Astrocyte (in vitro differentiated cells and primary cell): ENCODE results near the gene ATXN7L1. TPM values are rescaled to one million over a fixed set of nuclear protein-coding genes. Genes with fewer than 3 reads are reported as not detected.

ENCODE experiments used
- DNase-seq: peaks from one replicate; pipeline ENCODE4 v3.0.0-alpha.2; 2010; ENCODE audit warnings: low read depth
- FAIRE-seq: peaks from 2 replicates; lab custom pipeline; 2011; peaks lifted over from hg19 to GRCh38; lab: Jason Lieb, UNC
- H2AFZ ChIP-seq: 2 replicates; pipeline ENCODE4 v1.6.0; 2012; ENCODE audit warnings: low read depth, low read length, inconsistent platforms
- H3K27ac ChIP-seq: 2 replicates; pipeline ENCODE4 v1.5.1; 2011; ENCODE audit warnings: low read depth, low read length, inconsistent platforms
- H3K27me3 ChIP-seq: 2 replicates; pipeline ENCODE4 v1.6.0; 2011; ENCODE audit warnings: low read length, inconsistent platforms; ENCODE audit not compliant: insufficient read depth
- H3K36me3 ChIP-seq: 2 replicates; pipeline ENCODE4 v1.5.1; 2011; ENCODE audit warnings: low read length, inconsistent platforms; ENCODE audit not compliant: insufficient read depth
- H3K4me1 ChIP-seq: 2 replicates; pipeline ENCODE4 v1.5.1; 2011; ENCODE audit warnings: low read length, inconsistent platforms; ENCODE audit not compliant: insufficient read depth
- H3K4me2 ChIP-seq: 2 replicates; pipeline ENCODE4 v1.6.0; 2012; ENCODE audit warnings: low read length, inconsistent platforms
- H3K4me3 ChIP-seq: 2 replicates; pipeline ENCODE4 v1.5.1; 2011; ENCODE audit warnings: low read depth, mild to moderate bottlenecking, low read length, inconsistent platforms; ENCODE audit not compliant: insufficient read depth
- H3K79me2 ChIP-seq: 2 replicates; pipeline ENCODE4 v1.6.0; 2012; ENCODE audit warnings: mild to moderate bottlenecking, low read length, inconsistent platforms; ENCODE audit not compliant: insufficient read depth
- H3K9ac ChIP-seq: 2 replicates; pipeline ENCODE4 v1.6.0; 2012; ENCODE audit warnings: mild to moderate bottlenecking, low read length, inconsistent platforms
- H3K9me3 ChIP-seq: 2 replicates; pipeline ENCODE4 v1.5.1; 2012; ENCODE audit warnings: low read depth, mild to moderate bottlenecking, low read length, inconsistent platforms; ENCODE audit not compliant: insufficient read depth
- H4K20me1 ChIP-seq: 2 replicates; pipeline ENCODE4 v1.6.0; 2012; ENCODE audit warnings: low read length, inconsistent platforms; ENCODE audit not compliant: insufficient read depth
- H3K27ac Mint-ChIP-seq: one replicate; pipeline ENCODE4 v1.8.0; 2021; ENCODE audit warnings: mild to moderate bottlenecking, mixed read lengths; ENCODE audit not compliant: unreplicated experiment
- H3K27me3 Mint-ChIP-seq: one replicate; pipeline ENCODE4 v1.8.0; 2021; ENCODE audit warnings: low read depth, mixed read lengths; ENCODE audit not compliant: unreplicated experiment
- H3K36me3 Mint-ChIP-seq: one replicate; pipeline ENCODE4 v1.8.0; 2021; ENCODE audit warnings: low read depth, mixed read lengths; ENCODE audit not compliant: unreplicated experiment
- H3K4me1 Mint-ChIP-seq: one replicate; pipeline ENCODE4 v1.8.0; 2021; ENCODE audit warnings: low read depth, mixed read lengths; ENCODE audit not compliant: unreplicated experiment
- H3K4me3 Mint-ChIP-seq: one replicate; pipeline ENCODE4 v1.8.0; 2021; ENCODE audit warnings: mild to moderate bottlenecking, moderate library complexity, mixed read lengths; ENCODE audit not compliant: unreplicated experiment
- H3K9me3 Mint-ChIP-seq: one replicate; pipeline ENCODE4 v1.8.0; 2021; ENCODE audit warnings: mild to moderate bottlenecking, mixed read lengths; ENCODE audit not compliant: unreplicated experiment
- EZH2 ChIP-seq: IDR thresholded peaks from 2 replicates; pipeline ENCODE4 v1.6.1; 2012; ENCODE audit warnings: mild to moderate bottlenecking, low read length, inconsistent platforms; ENCODE audit not compliant: insufficient read depth
- total RNA-seq: library from RNA; stranded (reverse); gene quantifications from 2 replicates; pipeline ENCODE4 v1.2.1, GENCODE V29; 2021
- TF ChIP-seq, protein P1 (sequence below): IDR thresholded peaks from 2 replicates; pipeline ENCODE4 v1.5.1; 2011; ENCODE audit warnings: low read depth, mild to moderate bottlenecking, inconsistent platforms, low read length, moderate library complexity; ENCODE audit not compliant: insufficient read depth

The ATXN7L1 gene
- total RNA-seq, 1 donor from 2014 or later, result 7.6 TPM

GRCh38 chr7:105585850-105586500, 290.4 kb downstream of the ATXN7L1 start:
- H3K4me3 Mint-ChIP-seq, result no peak overlapping the region
- no peaks in the 10 kb centered on the region for H3K36me3 ChIP-seq
- H3K9ac ChIP-seq, result no peak overlapping the region
- DNase-seq (no peak), FAIRE-seq (no peak)
- TF ChIP-seq, protein P1, sequence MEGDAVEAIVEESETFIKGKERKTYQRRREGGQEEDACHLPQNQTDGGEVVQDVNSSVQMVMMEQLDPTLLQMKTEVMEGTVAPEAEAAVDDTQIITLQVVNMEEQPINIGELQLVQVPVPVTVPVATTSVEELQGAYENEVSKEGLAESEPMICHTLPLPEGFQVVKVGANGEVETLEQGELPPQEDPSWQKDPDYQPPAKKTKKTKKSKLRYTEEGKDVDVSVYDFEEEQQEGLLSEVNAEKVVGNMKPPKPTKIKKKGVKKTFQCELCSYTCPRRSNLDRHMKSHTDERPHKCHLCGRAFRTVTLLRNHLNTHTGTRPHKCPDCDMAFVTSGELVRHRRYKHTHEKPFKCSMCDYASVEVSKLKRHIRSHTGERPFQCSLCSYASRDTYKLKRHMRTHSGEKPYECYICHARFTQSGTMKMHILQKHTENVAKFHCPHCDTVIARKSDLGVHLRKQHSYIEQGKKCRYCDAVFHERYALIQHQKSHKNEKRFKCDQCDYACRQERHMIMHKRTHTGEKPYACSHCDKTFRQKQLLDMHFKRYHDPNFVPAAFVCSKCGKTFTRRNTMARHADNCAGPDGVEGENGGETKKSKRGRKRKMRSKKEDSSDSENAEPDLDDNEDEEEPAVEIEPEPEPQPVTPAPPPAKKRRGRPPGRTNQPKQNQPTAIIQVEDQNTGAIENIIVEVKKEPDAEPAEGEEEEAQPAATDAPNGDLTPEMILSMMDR, result no peak
- no peak for TF ChIP-seq EZH2
- peaks cover 8% of the 10 kb centered on the region for H3K4me1 Mint-ChIP-seq
- no peak overlapping the region for H3K27ac ChIP-seq
- H3K27ac Mint-ChIP-seq, result no peak overlapping the region
- no peaks in the 10 kb centered on the region for H3K79me2 ChIP-seq
- H3K4me1 ChIP-seq, result no peaks in the 10 kb centered on the region
- H3K9me3 ChIP-seq, result no peaks in the 10 kb centered on the region
- no peak overlapping the region for H3K4me2 ChIP-seq
- no peaks in the 10 kb centered on the region for H3K27me3 Mint-ChIP-seq
- no peak overlapping the region for H2AFZ ChIP-seq
- no peak overlapping the region for H3K4me3 ChIP-seq
- H3K9me3 Mint-ChIP-seq, result peaks cover 13% of the 10 kb centered on the region
- H3K27me3 ChIP-seq, result no peaks in the 10 kb centered on the region
- no peaks in the 10 kb centered on the region for H3K36me3 Mint-ChIP-seq
- no peaks in the 10 kb centered on the region for H4K20me1 ChIP-seq

DNA sequence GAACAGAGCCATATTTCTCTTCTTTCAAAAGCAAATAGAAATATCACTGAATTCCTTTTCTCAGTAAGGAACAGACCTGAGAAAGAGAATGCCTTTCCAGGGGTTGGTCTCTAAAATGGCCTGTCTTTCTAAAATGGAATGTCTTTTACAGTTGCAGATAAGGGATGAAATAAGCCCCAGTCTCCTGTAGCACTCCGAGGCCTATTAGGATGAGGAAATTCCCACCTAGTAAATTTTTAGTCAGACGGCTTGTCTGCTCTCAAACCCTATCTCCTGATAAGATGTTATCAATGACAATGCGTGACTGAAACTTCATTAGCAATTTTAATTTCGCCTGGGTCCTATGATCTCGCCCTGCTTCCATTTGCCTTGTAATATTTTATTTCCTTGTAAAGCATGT, 292.2 kb downstream of the ATXN7L1 start:
- no peaks in the 10 kb centered on the region for H3K79me2 ChIP-seq
- Mint-ChIP-seq H3K36me3 (no peaks in the 10 kb centered on the region), H3K4me1 (peaks cover 6% of the 10 kb centered on the region), H3K27me3 (no peaks in the 10 kb centered on the region), H3K27ac (no peak overlapping the region), H3K9me3 (peaks cover 13% of the 10 kb centered on the region), H3K4me3 (no peak overlapping the region)
- H2AFZ ChIP-seq, result no peak overlapping the region
- H3K9me3 ChIP-seq, result no peaks in the 10 kb centered on the region
- H3K9ac ChIP-seq, result no peak overlapping the region
- H3K36me3 ChIP-seq, result no peaks in the 10 kb centered on the region
- H4K20me1 ChIP-seq, result no peaks in the 10 kb centered on the region
- H3K27ac ChIP-seq, result no peak overlapping the region
- no peak for TF ChIP-seq EZH2
- TF ChIP-seq, protein P1, result no peak
- no peak overlapping the region for H3K4me3 ChIP-seq
- FAIRE-seq (no peak), DNase-seq (no peak)
- H3K4me1 ChIP-seq, result no peaks in the 10 kb centered on the region
- H3K27me3 ChIP-seq, result no peaks in the 10 kb centered on the region
- no peak overlapping the region for H3K4me2 ChIP-seq

DNA sequence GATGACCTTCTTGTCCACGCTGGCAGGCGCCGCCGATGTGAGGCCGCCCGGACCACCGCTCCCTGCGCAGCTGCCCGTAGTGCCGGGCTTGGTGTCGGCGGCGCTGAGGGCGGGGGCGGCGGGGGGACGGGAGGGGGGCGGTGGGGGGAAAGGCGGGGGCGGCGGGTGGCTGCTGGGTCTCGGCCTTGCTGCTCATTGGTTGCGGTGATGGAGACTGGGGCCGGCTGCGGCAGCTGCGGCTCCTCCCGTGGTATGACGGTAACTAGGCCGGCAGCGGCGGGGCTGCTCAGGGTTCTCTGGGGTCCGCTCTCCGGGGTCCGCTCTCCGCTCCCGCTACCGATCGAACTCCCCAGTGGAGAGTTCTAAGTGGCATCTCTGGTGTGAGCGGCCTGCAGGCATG, 293.3 kb downstream of the ATXN7L1 start:
- Histone ChIP-seq H3K9me3 (no peaks in the 10 kb centered on the region), H3K4me2 (no peak overlapping the region), H3K9ac (no peak overlapping the region), H3K27ac (no peak overlapping the region), H2AFZ (no peak overlapping the region), H3K79me2 (no peaks in the 10 kb centered on the region), H3K27me3 (no peaks in the 10 kb centered on the region), H3K36me3 (no peaks in the 10 kb centered on the region), H4K20me1 (no peaks in the 10 kb centered on the region), H3K4me1 (no peaks in the 10 kb centered on the region), H3K4me3 (no peak overlapping the region)
- Mint-ChIP-seq H3K4me3 (no peak overlapping the region), H3K27me3 (no peaks in the 10 kb centered on the region), H3K4me1 (peaks cover 2% of the 10 kb centered on the region), H3K36me3 (no peaks in the 10 kb centered on the region), H3K9me3 (peaks cover 13% of the 10 kb centered on the region), H3K27ac (no peak overlapping the region)
- no peak for TF ChIP-seq EZH2
- TF ChIP-seq, protein P1, result no peak
- no peak for FAIRE-seq
- no peak for DNase-seq
